ENCODE results near the gene PPL.

DNA sequence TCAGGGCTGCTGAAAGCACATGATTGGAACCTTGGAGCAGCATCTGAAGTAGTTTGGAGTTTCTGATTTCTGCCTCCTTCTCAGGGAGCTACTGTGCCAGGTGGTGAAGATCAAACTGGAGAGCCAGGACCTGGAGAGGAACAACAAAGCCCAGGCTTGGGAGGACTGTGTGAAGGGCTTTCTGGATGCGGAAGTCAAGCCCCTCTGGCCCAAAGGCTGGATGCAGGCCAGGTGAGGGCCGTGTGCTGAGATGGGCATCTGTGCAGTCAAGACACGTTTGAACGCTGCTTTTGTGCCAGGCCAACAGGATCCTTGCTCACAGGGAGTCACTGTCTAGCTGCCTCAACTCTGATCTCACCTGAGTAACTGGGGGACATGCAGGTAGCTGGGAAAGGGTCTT is 65.9 kb downstream of the PPL start:
- TF ChIP-seq EP300 (IDR thresholded peaks at IDR 0.05; ENCODE audit: borderline replicate concordance) (no peak), YY1 (IDR thresholded peaks at IDR 0.05; ENCODE audit: low read depth) (no peak), TAF1 (IDR thresholded peaks at IDR 0.05; ENCODE audit: low read depth) (no peak), CEBPB (IDR thresholded peaks at IDR 0.05) (no peak), RAD21 (IDR thresholded peaks at IDR 0.05; ENCODE audit: low read depth) (no peak)
- TF ChIP-seq, protein P1, sequence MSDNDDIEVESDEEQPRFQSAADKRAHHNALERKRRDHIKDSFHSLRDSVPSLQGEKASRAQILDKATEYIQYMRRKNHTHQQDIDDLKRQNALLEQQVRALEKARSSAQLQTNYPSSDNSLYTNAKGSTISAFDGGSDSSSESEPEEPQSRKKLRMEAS (IDR thresholded peaks at IDR 0.05), result no peak
- TF ChIP-seq, protein P2, sequence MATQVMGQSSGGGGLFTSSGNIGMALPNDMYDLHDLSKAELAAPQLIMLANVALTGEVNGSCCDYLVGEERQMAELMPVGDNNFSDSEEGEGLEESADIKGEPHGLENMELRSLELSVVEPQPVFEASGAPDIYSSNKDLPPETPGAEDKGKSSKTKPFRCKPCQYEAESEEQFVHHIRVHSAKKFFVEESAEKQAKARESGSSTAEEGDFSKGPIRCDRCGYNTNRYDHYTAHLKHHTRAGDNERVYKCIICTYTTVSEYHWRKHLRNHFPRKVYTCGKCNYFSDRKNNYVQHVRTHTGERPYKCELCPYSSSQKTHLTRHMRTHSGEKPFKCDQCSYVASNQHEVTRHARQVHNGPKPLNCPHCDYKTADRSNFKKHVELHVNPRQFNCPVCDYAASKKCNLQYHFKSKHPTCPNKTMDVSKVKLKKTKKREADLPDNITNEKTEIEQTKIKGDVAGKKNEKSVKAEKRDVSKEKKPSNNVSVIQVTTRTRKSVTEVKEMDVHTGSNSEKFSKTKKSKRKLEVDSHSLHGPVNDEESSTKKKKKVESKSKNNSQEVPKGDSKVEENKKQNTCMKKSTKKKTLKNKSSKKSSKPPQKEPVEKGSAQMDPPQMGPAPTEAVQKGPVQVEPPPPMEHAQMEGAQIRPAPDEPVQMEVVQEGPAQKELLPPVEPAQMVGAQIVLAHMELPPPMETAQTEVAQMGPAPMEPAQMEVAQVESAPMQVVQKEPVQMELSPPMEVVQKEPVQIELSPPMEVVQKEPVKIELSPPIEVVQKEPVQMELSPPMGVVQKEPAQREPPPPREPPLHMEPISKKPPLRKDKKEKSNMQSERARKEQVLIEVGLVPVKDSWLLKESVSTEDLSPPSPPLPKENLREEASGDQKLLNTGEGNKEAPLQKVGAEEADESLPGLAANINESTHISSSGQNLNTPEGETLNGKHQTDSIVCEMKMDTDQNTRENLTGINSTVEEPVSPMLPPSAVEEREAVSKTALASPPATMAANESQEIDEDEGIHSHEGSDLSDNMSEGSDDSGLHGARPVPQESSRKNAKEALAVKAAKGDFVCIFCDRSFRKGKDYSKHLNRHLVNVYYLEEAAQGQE (IDR thresholded peaks at IDR 0.05; ENCODE audit: low read depth), result no peak
- TF ChIP-seq, protein P3, sequence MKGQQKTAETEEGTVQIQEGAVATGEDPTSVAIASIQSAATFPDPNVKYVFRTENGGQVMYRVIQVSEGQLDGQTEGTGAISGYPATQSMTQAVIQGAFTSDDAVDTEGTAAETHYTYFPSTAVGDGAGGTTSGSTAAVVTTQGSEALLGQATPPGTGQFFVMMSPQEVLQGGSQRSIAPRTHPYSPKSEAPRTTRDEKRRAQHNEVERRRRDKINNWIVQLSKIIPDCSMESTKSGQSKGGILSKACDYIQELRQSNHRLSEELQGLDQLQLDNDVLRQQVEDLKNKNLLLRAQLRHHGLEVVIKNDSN (IDR thresholded peaks at IDR 0.05), result no peak
